ENCODE data around the gene RARG. TPM values are rescaled to one million over a fixed set of nuclear protein-coding genes. Genes with fewer than 3 reads are reported as not detected.

The RARG gene
- total RNA-seq, 1 donor from 2014 or later, result 79.1 TPM

DNA sequence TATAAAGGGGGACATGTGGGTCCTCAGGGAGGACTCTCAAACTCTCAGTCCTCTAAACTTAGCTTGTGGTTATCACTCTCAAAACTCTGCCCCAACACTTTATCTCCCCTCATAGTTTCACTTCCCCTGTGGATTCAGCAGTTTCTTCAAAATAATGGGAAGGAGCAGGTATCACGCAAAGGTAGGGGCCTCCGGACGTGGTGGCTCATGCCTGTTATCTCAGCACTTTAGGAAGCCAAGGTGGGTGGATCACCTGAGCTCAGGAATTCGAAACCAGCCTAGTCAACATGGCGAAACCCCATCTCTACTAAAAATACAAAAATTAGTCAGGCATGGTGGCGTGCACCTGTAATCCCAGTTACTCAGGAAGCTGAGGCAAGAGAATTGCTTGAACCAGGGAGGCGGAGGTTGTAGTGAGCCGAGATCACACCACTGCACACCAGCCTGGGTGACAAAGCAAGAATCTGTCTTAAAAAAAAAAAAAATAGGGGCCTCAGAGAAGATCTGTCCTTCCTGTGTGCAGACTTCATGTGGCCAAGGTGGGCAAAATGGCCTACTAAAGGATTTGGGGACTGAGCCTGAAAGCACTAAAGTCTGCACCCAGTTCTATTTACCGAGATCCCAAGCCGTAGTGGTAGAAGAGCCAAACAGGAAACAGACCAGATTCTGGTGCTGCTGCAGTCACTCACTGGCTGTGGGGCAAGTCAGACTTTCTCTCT is 31.4 kb downstream of the RARG start:
- Histone ChIP-seq H3K27ac (no peak overlapping the region), H3K4me3 (no peak overlapping the region), H3K36me3 (no peaks in the 10 kb centered on the region), H3K4me1 (peaks cover 13% of the 10 kb centered on the region), H3K27me3 (no peaks in the 10 kb centered on the region), H3K9me3 (no peaks in the 10 kb centered on the region)
- intact Hi-C loops (cut with DNase I), result loop anchor here (2.0 kb wide), 1 partner anchor 48 kb away; no protein-coding TSS in a partner anchor
- no peak for DNase-seq (ENCODE audit: extremely low spot score in 2 of 2)
- TF ChIP-seq POLR2A (IDR thresholded peaks at IDR 0.05) (no peak), POLR2AphosphoS5 (IDR thresholded peaks at IDR 0.05; ENCODE audit: insufficient read depth in 1 of 2, low read depth in 1 of 2) (no peak)
- TF ChIP-seq, protein P1, sequence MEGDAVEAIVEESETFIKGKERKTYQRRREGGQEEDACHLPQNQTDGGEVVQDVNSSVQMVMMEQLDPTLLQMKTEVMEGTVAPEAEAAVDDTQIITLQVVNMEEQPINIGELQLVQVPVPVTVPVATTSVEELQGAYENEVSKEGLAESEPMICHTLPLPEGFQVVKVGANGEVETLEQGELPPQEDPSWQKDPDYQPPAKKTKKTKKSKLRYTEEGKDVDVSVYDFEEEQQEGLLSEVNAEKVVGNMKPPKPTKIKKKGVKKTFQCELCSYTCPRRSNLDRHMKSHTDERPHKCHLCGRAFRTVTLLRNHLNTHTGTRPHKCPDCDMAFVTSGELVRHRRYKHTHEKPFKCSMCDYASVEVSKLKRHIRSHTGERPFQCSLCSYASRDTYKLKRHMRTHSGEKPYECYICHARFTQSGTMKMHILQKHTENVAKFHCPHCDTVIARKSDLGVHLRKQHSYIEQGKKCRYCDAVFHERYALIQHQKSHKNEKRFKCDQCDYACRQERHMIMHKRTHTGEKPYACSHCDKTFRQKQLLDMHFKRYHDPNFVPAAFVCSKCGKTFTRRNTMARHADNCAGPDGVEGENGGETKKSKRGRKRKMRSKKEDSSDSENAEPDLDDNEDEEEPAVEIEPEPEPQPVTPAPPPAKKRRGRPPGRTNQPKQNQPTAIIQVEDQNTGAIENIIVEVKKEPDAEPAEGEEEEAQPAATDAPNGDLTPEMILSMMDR (IDR thresholded peaks at IDR 0.05), result no peak

DNA sequence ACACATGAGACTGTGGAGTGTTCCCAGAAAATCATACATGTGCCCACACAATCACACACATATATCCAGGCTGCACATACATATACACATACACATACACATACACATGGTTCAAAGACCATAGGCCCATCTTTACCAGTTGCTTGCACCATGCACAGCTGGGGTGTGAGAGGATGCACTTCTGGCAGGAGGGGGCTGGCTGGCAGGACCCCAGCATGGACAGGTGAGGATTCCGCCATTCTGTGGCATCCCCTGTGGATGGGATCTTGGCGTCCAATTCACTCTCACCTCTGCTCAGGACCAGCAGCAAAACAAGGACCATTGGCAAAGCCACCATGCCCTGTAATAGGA is 31.9 kb downstream of the RARG start:
- DNase-seq (ENCODE audit: extremely low spot score in 2 of 2), result no peak
- Histone ChIP-seq H3K36me3 (no peaks in the 10 kb centered on the region), H3K4me1 (peaks cover 13% of the 10 kb centered on the region), H3K9me3 (no peaks in the 10 kb centered on the region), H3K27ac (no peak overlapping the region), H3K4me3 (no peak overlapping the region), H3K27me3 (no peaks in the 10 kb centered on the region)
- intact Hi-C loops (cut with DNase I), result loop anchor here (2.0 kb wide), 1 partner anchor 49 kb away; no protein-coding TSS in a partner anchor
- TF ChIP-seq POLR2AphosphoS5 (IDR thresholded peaks at IDR 0.05; ENCODE audit: insufficient read depth in 1 of 2, low read depth in 1 of 2), result no peak

DNA sequence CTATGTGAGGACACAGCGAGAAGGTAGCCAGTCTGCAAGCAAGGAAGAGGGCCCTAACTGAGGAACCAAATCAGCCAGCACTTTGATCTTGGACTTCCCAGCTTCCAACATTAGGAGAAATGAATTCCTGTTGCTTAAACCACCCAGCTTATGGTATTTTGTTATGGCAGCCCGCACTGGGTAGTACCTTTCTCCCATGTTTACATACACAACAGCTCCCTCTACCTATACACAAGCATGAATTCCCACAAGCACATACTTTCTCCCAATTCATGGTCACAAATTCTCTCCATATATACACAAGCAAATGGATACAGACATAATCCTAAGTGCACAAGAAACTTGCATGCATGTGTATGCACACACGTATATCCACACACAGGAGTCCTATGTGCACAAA is 32.3 kb downstream of the RARG start:
- Histone ChIP-seq H3K27me3 (no peaks in the 10 kb centered on the region), H3K4me1 (peaks cover 13% of the 10 kb centered on the region), H3K4me3 (no peak overlapping the region), H3K27ac (no peak overlapping the region), H3K9me3 (no peaks in the 10 kb centered on the region), H3K36me3 (no peaks in the 10 kb centered on the region)
- intact Hi-C loops (cut with DNase I), result loop anchor here (2.0 to 10.0 kb wide), 3 partner anchors 42 to 135 kb away; no protein-coding TSS in a partner anchor
- TF ChIP-seq POLR2A (IDR thresholded peaks at IDR 0.05), result no peak
- no peak for TF ChIP-seq POLR2AphosphoS5 (IDR thresholded peaks at IDR 0.05; ENCODE audit: insufficient read depth in 1 of 2, low read depth in 1 of 2)
- TF ChIP-seq, protein P1 (IDR thresholded peaks at IDR 0.05), result no peak
- no peak for DNase-seq (ENCODE audit: extremely low spot score in 2 of 2)

DNA sequence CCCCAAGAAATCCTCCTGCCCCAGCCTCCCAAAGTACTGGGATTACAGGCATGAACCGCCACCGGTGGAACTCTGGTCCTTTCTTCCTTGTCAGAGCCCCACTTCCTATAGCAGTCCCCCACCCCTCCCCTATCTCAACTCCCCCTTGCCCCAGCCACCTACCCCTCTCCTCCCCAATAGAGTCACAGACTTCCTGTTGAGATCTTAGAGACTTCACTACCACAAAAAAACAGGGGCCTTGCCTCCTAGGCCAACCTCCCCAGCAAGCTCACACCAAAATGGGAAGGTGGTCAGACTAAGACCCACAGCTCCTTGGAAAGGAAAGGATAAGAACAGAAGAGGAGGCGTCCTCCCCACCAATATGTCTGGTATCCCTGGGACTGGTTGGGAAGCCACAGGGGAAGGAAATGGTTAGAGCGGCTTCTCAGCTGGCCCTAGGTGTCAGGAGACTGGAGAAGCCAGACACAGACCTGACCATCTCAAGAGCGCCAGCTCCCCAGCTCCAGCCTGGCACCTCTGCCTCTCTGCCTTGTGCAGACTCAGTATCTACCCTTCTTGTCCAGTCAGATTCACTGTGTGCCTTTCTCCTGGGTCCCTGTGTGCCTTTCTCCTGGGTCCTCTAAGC is 33.4 kb downstream of the RARG start:
- TF ChIP-seq, protein P1 (IDR thresholded peaks at IDR 0.05), result no peak
- TF ChIP-seq POLR2A (IDR thresholded peaks at IDR 0.05), result no peak
- TF ChIP-seq POLR2AphosphoS5 (IDR thresholded peaks at IDR 0.05; ENCODE audit: insufficient read depth in 1 of 2, low read depth in 1 of 2), result no peak
- peaks cover 13% of the 10 kb centered on the region for H3K4me1 ChIP-seq
- H3K9me3 ChIP-seq, result no peaks in the 10 kb centered on the region
- DNase-seq (ENCODE audit: extremely low spot score in 2 of 2), result no peak
- H3K27me3 ChIP-seq, result no peaks in the 10 kb centered on the region
- no peak overlapping the region for H3K27ac ChIP-seq
- no peak overlapping the region for H3K4me3 ChIP-seq
- H3K36me3 ChIP-seq, result no peaks in the 10 kb centered on the region
- intact Hi-C loops (cut with DNase I), result loop anchor here (5.0 to 10.0 kb wide), 2 partner anchors 41 to 134 kb away; no protein-coding TSS in a partner anchor

DNA sequence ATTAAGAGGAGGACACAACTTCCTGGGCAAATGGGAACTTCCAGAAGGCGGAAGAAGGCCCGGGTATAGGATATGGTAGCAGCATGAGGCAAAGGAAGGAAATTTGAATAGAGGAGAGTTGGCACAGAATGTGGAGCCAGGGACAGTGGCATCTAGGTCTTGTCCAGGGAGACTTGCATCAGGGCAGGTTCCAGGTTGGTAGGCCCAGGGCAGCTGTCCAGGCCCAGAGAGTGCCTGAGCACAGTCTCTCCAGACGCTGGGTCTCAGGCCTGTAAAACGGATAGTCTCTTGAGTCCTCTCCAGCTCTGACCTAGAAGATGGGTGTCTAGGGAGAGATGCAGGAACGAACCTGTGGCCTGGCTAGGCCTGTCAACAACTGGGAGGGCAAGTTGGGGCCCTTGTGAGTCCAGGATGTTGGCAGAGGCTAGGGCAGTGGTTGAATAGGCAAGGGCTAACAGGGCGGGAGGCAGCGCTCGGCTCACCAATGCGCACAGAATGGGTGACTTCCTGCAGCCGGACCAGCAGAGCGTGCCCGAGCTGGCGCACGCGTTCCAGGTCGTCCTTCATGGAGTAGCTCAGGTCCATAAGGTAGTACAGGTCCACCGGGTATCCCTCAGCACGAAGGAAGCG is 34.9 kb downstream of the RARG start:
- intact Hi-C loops (cut with DNase I), result loop anchor here (5.0 to 10.0 kb wide), 2 partner anchors 40 to 132 kb away; no protein-coding TSS in a partner anchor
- Histone ChIP-seq H3K27ac (no peak overlapping the region), H3K27me3 (no peaks in the 10 kb centered on the region), H3K4me1 (peaks cover 13% of the 10 kb centered on the region), H3K9me3 (no peaks in the 10 kb centered on the region), H3K36me3 (no peaks in the 10 kb centered on the region), H3K4me3 (peak overlapping the region; percentile 27 to 44)
- no peak for TF ChIP-seq POLR2AphosphoS5 (IDR thresholded peaks at IDR 0.05; ENCODE audit: insufficient read depth in 1 of 2, low read depth in 1 of 2)
- no peak for TF ChIP-seq POLR2A (IDR thresholded peaks at IDR 0.05)
- DNase-seq (ENCODE audit: extremely low spot score in 2 of 2), result no peak
